SKM-1 (cell line): ENCODE measurements around the gene CLASP2.
"Not testable (repeated sequence)": the region's sequence is repeated elsewhere in the genome, so short reads cannot be mapped to it uniquely, and the experiment has no call there.

Source experiments
- DNase-seq: peaks from one replicate; lab custom pipeline; 2025; ENCODE audit not compliant: unreplicated experiment; lab: John Stamatoyannopoulos, UW

Gene CLASP2

GRCh38 chr3:33461097-33461496, 257.0 kb downstream of the CLASP2 start:
- no peak for DNase-seq

DNA sequence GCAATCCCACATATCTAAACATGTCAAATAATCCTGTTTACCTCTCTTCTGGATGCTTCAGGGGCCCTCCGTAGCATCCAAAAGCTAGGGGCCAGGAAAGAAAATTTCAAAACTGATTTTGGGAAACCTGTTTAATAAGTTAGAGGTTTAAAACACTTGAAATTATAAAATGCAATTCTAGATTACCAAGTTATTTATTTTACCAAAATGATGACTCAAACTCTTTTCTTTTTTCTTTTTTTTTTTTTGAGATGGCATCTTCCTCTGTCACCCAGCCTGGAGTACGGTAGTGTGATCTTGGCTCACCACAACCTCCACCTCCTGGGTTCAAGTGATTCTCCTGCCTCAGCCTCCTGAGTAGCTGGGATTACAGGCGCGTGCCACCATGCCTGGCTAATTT, 258.5 kb downstream of the CLASP2 start:
- DNase-seq = not testable (repeated sequence)

- DNase-seq = no peak
Observed at GRCh38 chr3:33458446-33458845, 259.6 kb downstream of the CLASP2 start.

DNA sequence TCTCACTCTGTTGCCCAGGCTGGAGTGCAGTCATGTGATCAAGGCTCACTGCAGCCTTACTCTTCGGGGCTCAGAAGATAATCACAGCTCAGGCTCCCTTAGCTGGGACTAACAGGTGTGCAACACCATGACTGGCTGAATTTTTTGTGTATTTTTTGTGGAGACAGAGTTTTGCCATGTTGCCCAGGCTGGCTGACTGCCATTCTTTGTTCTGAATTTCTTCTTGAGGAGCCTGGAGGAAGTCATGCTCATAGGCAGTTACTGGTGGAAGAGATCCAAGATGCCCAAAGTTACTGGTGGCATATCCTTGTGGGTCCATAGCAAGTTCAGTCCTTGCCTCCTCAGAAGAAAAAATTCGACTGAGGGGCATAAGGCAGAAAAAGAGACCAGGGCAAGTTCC, 261.3 kb downstream of the CLASP2 start:
- DNase-seq = no peak

DNA sequence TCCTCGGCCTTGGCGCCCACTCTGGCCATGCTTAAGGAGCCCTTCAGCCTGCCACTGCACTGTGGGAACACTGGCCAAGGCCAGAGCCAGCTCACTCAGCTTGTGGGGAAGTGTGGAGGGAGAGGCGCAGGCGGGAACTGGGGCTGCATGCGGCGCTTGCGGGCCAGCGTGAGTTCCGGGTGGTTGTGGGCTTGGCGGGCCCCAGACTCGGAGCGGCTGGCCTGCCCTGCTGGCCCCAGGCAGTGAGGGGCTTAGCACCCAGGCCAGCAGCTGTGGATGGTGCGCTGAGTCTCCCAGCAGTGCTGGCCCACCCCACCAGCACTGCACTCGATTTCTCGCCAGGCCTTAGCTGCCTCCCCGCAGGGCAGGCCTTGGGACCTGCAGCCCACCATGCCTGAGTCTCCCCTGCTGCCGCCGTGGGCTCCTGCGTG, 264.7 kb downstream of the CLASP2 start:
- no peak for DNase-seq

DNA sequence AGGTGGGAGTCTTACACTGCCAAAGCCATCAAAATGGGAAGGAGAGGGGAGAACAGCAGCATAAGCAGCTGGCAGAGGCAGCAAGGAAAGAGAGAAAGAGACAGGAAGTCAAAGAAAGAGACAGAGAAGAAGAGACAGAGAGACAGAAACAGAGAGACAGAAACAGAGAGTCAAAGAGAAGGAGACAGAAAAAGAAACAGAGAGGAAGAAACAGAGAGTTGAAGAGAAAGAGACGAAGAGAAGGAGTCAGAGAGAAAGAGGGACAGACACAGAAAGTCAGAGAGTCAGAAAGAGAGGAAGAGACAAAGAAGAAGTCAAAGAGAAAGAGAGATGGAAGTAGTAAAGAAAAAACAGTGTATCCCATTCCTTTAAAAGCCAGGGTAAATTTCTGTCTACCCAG, 266.1 kb downstream of the CLASP2 start:
- DNase-seq = not testable (repeated sequence)

DNA sequence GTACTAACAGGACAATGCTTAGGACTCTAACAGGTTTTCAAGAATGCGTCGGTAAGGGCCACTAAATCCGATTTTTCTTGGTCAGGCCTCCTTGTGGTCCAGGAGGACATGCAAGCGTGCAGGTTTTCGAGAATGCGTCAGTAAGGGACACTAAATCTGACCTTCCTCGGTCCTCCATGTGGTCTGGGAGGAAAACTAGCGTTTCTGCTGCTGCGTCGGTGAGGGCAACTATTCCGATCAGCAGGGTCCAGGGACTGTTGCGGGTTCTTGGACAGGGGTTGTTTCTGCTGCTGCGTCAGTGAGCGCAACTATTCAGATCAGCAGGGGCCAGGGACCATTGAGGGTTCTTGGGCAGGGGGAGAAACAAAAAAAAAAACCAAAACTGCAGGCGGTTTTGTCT, 270.1 kb downstream of the CLASP2 start:
- DNase-seq = no peak

- DNase-seq = not testable (repeated sequence)
Observed at GRCh38 chr3:33447256-33447625, 270.8 kb downstream of the CLASP2 start.
